Endodermal cell (in vitro differentiated cells): ENCODE results near the gene KCNIP4. TPM values are rescaled to one million over a fixed set of nuclear protein-coding genes. Genes with fewer than 3 reads are reported as not detected.

Source experiments
- DNase-seq: peaks from one replicate; pipeline ENCODE4 v3.0.0-alpha.2; 2017
- H3K27ac ChIP-seq: 2 replicates; pipeline ENCODE4 v1.5.1; 2013; ENCODE audit warnings: mild to moderate bottlenecking, low read depth, low read length, moderate library complexity
- H3K27me3 ChIP-seq: 2 replicates; pipeline ENCODE4 v1.6.1; 2013; ENCODE audit warnings: mild to moderate bottlenecking, low read length, moderate library complexity; ENCODE audit not compliant: insufficient read depth, control insufficient read depth, poor library complexity, severe bottlenecking
- H3K36me3 ChIP-seq: 2 replicates; pipeline ENCODE4 v1.7.0; 2013; ENCODE audit warnings: mild to moderate bottlenecking, low read length, moderate library complexity; ENCODE audit not compliant: control insufficient read depth, insufficient read depth
- H3K4me1 ChIP-seq: one replicate; pipeline ENCODE4 v1.7.0; 2013; ENCODE audit warnings: low read length; ENCODE audit not compliant: control insufficient read depth, insufficient read depth
- H3K4me3 ChIP-seq: 2 replicates; pipeline ENCODE4 v1.5.1; 2013; ENCODE audit warnings: mild to moderate bottlenecking, low read length, moderate library complexity
- H3K9ac ChIP-seq: 2 replicates; pipeline ENCODE4 v1.6.1; 2013; ENCODE audit warnings: mild to moderate bottlenecking, low read length, moderate library complexity; ENCODE audit not compliant: poor library complexity, severe bottlenecking; ENCODE audit errors: extremely low read depth
- H3K9me3 ChIP-seq: 2 replicates; pipeline ENCODE4 v1.6.1; 2013; ENCODE audit warnings: mild to moderate bottlenecking, low read length, moderate library complexity; ENCODE audit not compliant: control insufficient read depth
- H3K27ac Mint-ChIP-seq: 2 replicates; pipeline ENCODE4 v1.8.0; 2020; ENCODE audit warnings: mixed read lengths
- H3K27me3 Mint-ChIP-seq: 2 replicates; pipeline ENCODE4 v1.8.0; 2021; ENCODE audit warnings: mild to moderate bottlenecking, mixed read lengths; ENCODE audit not compliant: insufficient read depth
- H3K36me3 Mint-ChIP-seq: 2 replicates; pipeline ENCODE4 v1.8.0; 2020; ENCODE audit warnings: low read depth, mixed read lengths
- H3K4me1 Mint-ChIP-seq: 2 replicates; pipeline ENCODE4 v1.8.0; 2020; ENCODE audit warnings: mixed read lengths
- H3K4me3 Mint-ChIP-seq: 2 replicates; pipeline ENCODE4 v1.8.0; 2020; ENCODE audit warnings: mild to moderate bottlenecking, moderate library complexity, mixed read lengths
- H3K9me3 Mint-ChIP-seq: 2 replicates; pipeline ENCODE4 v1.8.0; 2020; ENCODE audit warnings: mild to moderate bottlenecking, mixed read lengths
- CTCF ChIP-seq: fragments of 200-600 bp; sonication (generic); conservative IDR thresholded peaks from 2 replicates; pipeline ENCODE4 v1.5.0; 2021; ENCODE audit warnings: antibody characterized with exemption, mild to moderate bottlenecking
- WGBS, 2 experiments: methylation state at CpG; one replicate each; pipeline versions ENCODE4 v1.1.5 to v1.1.7; 2013; ENCODE audit warnings: missing lambda C conversion rate in 2 of 2, mixed read lengths in 1 of 2; ENCODE audit not compliant: insufficient coverage in 1 of 2, insufficient read length in 1 of 2; 5-methylcytosine and 5-hydroxymethylcytosine counted together
- total RNA-seq, 2 donors: library from RNA; stranded (reverse); fragmentation: NEBNext Ultra II Directional in 1 of 2; extraction: Animal tissue kit (Norgen Biotek cat#: 25700) in 1 of 2; gene quantifications; 2 replicates in 1 of 2; 3 replicates in 1 of 2; pipeline ENCODE4 v1.2.1, GENCODE V29; 2021

The KCNIP4 gene
- total RNA-seq, 2 donors from 2014 or later = not detected

- Mint-ChIP-seq H3K9me3 (no peaks in the 10 kb centered on the region), H3K4me1 (no peaks in the 10 kb centered on the region), H3K36me3 (no peaks in the 10 kb centered on the region), H3K4me3 (no peak overlapping the region), H3K27me3 (no peaks in the 10 kb centered on the region), H3K27ac (no peak overlapping the region)
- Histone ChIP-seq H3K4me3 (no peak overlapping the region), H3K27ac (no peak overlapping the region), H3K9me3 (no peaks in the 10 kb centered on the region), H3K9ac (no peak overlapping the region), H3K27me3 (no peaks in the 10 kb centered on the region), H3K36me3 (no peaks in the 10 kb centered on the region), H3K4me1 (no peaks in the 10 kb centered on the region)
- 94 to 100% methylated on average over 1 of the region's 1 CpG for WGBS, 2 experiments
- TF ChIP-seq CTCF = no peak
- DNase-seq = no peak
These were observed 902.4 kb downstream of the KCNIP4 start for GRCh38 chr4:21046141-21046540.

GRCh38 chr4:21045119-21045518 lies 903.5 kb downstream of the KCNIP4 start:
- Histone ChIP-seq H3K27me3 (no peaks in the 10 kb centered on the region), H3K9me3 (no peaks in the 10 kb centered on the region), H3K4me3 (no peak overlapping the region), H3K27ac (no peak overlapping the region), H3K4me1 (no peaks in the 10 kb centered on the region), H3K36me3 (no peaks in the 10 kb centered on the region), H3K9ac (no peak overlapping the region)
- no peaks in the 10 kb centered on the region for H3K4me1 Mint-ChIP-seq
- H3K27ac Mint-ChIP-seq = no peak overlapping the region
- 91 to 100% methylated on average over 1 of the region's 1 CpG for WGBS, 2 experiments
- no peak for DNase-seq
- H3K27me3 Mint-ChIP-seq = no peaks in the 10 kb centered on the region
- H3K9me3 Mint-ChIP-seq = no peaks in the 10 kb centered on the region
- no peaks in the 10 kb centered on the region for H3K36me3 Mint-ChIP-seq
- H3K4me3 Mint-ChIP-seq = no peak overlapping the region
- no peak for TF ChIP-seq CTCF

- Histone ChIP-seq H3K27me3 (no peaks in the 10 kb centered on the region), H3K9me3 (no peaks in the 10 kb centered on the region), H3K4me3 (no peak overlapping the region), H3K36me3 (no peaks in the 10 kb centered on the region), H3K4me1 (no peaks in the 10 kb centered on the region), H3K27ac (no peak overlapping the region), H3K9ac (no peak overlapping the region)
- no peaks in the 10 kb centered on the region for H3K4me1 Mint-ChIP-seq
- no peak for TF ChIP-seq CTCF
- H3K27ac Mint-ChIP-seq = no peak overlapping the region
- H3K27me3 Mint-ChIP-seq = no peaks in the 10 kb centered on the region
- no peak overlapping the region for H3K4me3 Mint-ChIP-seq
- H3K9me3 Mint-ChIP-seq = no peaks in the 10 kb centered on the region
- DNase-seq = no peak
- 77 to 81% methylated on average over 2 to 3 of the region's 3 CpGs for WGBS, 2 experiments
- no peaks in the 10 kb centered on the region for H3K36me3 Mint-ChIP-seq
These were observed 906.9 kb downstream of the KCNIP4 start for GRCh38 chr4:21041708-21042107.
